H1 (cell line): Measurements from ENCODE around the gene DCTN5. TPM values are rescaled to one million over a fixed set of nuclear protein-coding genes. Genes with fewer than 3 reads are reported as not detected.

Experiments used
- CTCF ChIA-PET: fragments of 300-600 bp; sonication (Branson Sonifier 250); formaldehyde crosslinking; loops from one replicate; lab custom pipeline; 2021; ENCODE audit not compliant: partially characterized antibody; lab: Charles Lee
- POLR2A ChIA-PET: fragments of 300-600 bp; sonication (Branson Sonifier 250); formaldehyde crosslinking; loops from one replicate; lab custom pipeline; 2021; ENCODE audit warnings: inconsistent platforms; ENCODE audit not compliant: partially characterized antibody; lab: Charles Lee
- DNase-seq, 2 experiments: peaks; one replicate each; pipeline versions ENCODE4 v3.0.0 to v3.0.0-alpha.2; 2010 to 2022; ENCODE audit warnings: low spot score in 2 of 2, low read depth in 1 of 2, mixed read lengths in 1 of 2
- FAIRE-seq: peaks from 2 replicates; lab custom pipeline; 2011; peaks lifted over from hg19 to GRCh38; lab: Jason Lieb, UNC
- H2AFZ ChIP-seq: 2 replicates; pipeline ENCODE4 v1.8.1; 2012; ENCODE audit warnings: low read length, inconsistent platforms
- H2AK5ac ChIP-seq: 2 replicates; pipeline ENCODE4 v1.6.1; 2013; ENCODE audit warnings: low read depth, low read length
- H2BK120ac ChIP-seq: replicated peaks from 2 replicates; pipeline ENCODE3; 2013; ENCODE audit warnings: low read depth, low read length, inconsistent platforms
- H2BK12ac ChIP-seq: 2 replicates; pipeline ENCODE4 v1.6.1; 2013; ENCODE audit warnings: low read depth, low read length
- H2BK15ac ChIP-seq: 2 replicates; pipeline ENCODE4 v1.6.1; 2013; ENCODE audit warnings: low read length
- H2BK20ac ChIP-seq: 2 replicates; pipeline ENCODE4 v1.6.1; 2013; ENCODE audit warnings: low read length
- H2BK5ac ChIP-seq: 2 replicates; pipeline ENCODE4 v1.6.1; 2013; ENCODE audit warnings: low read depth, low read length
- H3K14ac ChIP-seq: 2 replicates; pipeline ENCODE4 v1.6.1; 2013; ENCODE audit warnings: inconsistent platforms; ENCODE audit not compliant: insufficient read length
- H3K18ac ChIP-seq: 2 replicates; pipeline ENCODE4 v1.6.1; 2013; ENCODE audit warnings: low read length; ENCODE audit errors: extremely low read depth
- H3K23ac ChIP-seq: 2 replicates; pipeline ENCODE4 v1.6.1; 2013; ENCODE audit warnings: inconsistent platforms; ENCODE audit not compliant: insufficient read length
- H3K23me2 ChIP-seq: 2 replicates; pipeline ENCODE4 v1.6.1; 2013; ENCODE audit warnings: low read depth, low read length
- H3K27ac ChIP-seq: 2 replicates; pipeline ENCODE4 v1.6.1; 2011; ENCODE audit warnings: low read depth, low read length, inconsistent platforms
- H3K27me3 ChIP-seq, 4 experiments: replicated peaks in 1 of 4; 1 replicate in 1 of 4; 2 replicates in 3 of 4; pipeline versions ENCODE4 v1.6.1 to v1.8.1; 2011 to 2013; ENCODE audit warnings: low read length in 3 of 4, mild to moderate bottlenecking in 3 of 4, inconsistent platforms in 2 of 4, mixed read lengths in 2 of 4, moderate library complexity in 1 of 4; ENCODE audit not compliant: control insufficient read depth in 3 of 4, insufficient read depth in 3 of 4; ENCODE audit errors: extremely low read depth in 1 of 4
- H3K36me3 ChIP-seq, 4 experiments: 2 replicates each; pipeline versions ENCODE4 v1.6.1 to v1.8.1; 2011 to 2013; ENCODE audit warnings: mild to moderate bottlenecking in 4 of 4, low read length in 3 of 4, moderate library complexity in 2 of 4, control low read depth in 1 of 4, inconsistent platforms in 1 of 4; ENCODE audit not compliant: insufficient read depth in 4 of 4, control insufficient read depth in 2 of 4
- H3K4ac ChIP-seq: replicated peaks from 2 replicates; pipeline ENCODE3; 2013; ENCODE audit warnings: low read length, low read depth, mixed read lengths, inconsistent platforms; ENCODE audit not compliant: insufficient read length
- H3K4me1 ChIP-seq, 4 experiments: replicated peaks in 1 of 4; 1 replicate in 1 of 4; 2 replicates in 3 of 4; pipeline versions ENCODE4 v1.6.1 to v1.8.1; 2011 to 2013; ENCODE audit warnings: low read length in 3 of 4, inconsistent platforms in 2 of 4, mixed read lengths in 1 of 4; ENCODE audit not compliant: insufficient read depth in 4 of 4, control insufficient read depth in 3 of 4
- H3K4me2 ChIP-seq, 2 experiments: 2 replicates each; pipeline versions ENCODE4 v1.6.1 to v1.8.1; 2011 to 2013; ENCODE audit warnings: low read depth in 2 of 2, low read length in 2 of 2, control low read depth in 1 of 2, inconsistent platforms in 1 of 2, mild to moderate bottlenecking in 1 of 2; ENCODE audit not compliant: insufficient read depth in 1 of 2
- H3K4me3 ChIP-seq, 4 experiments: fragments of 200-600, 300-600 bp in 1 of 4; sonication (generic), shearing (Covaris generic), sonication (Bioruptor Twin) in 1 of 4; 2 replicates each; pipeline versions ENCODE4 v1.5.1 to v1.8.1; 2011 to 2016; ENCODE audit warnings: low read length in 4 of 4, low read depth in 3 of 4, control low read depth in 2 of 4, inconsistent platforms in 2 of 4, mild to moderate bottlenecking in 2 of 4, mixed read lengths in 1 of 4, moderate library complexity in 1 of 4; ENCODE audit not compliant: insufficient read depth in 2 of 4; ENCODE audit errors: extremely low read depth in 1 of 4
- H3K56ac ChIP-seq: replicated peaks from 2 replicates; pipeline ENCODE3; 2013; ENCODE audit warnings: low read depth, mild to moderate bottlenecking, mixed read lengths, low read length, inconsistent platforms; ENCODE audit not compliant: insufficient read length
- H3K79me1 ChIP-seq: 2 replicates; pipeline ENCODE4 v1.6.1; 2013; ENCODE audit warnings: low read depth, low read length, control low read depth
- H3K79me2 ChIP-seq, 2 experiments: 2 replicates each; pipeline versions ENCODE4 v1.6.1 to v1.8.1; 2012 to 2013; ENCODE audit warnings: low read length in 2 of 2, mild to moderate bottlenecking in 2 of 2, inconsistent platforms in 1 of 2; ENCODE audit not compliant: insufficient read depth in 2 of 2, control insufficient read depth in 1 of 2
- H3K9ac ChIP-seq, 4 experiments: replicated peaks in 1 of 4; 1 replicate in 1 of 4; 2 replicates in 3 of 4; pipeline versions ENCODE4 v1.6.1 to v1.8.1; 2011 to 2013; ENCODE audit warnings: low read depth in 3 of 4, low read length in 3 of 4, control low read depth in 2 of 4, mild to moderate bottlenecking in 2 of 4, moderate library complexity in 2 of 4, inconsistent platforms in 1 of 4; ENCODE audit errors: extremely low read depth in 1 of 4
- H3K9me3 ChIP-seq, 2 experiments: 2 replicates each; pipeline versions ENCODE4 v1.6.1 to v1.8.1; 2012 to 2013; ENCODE audit warnings: mild to moderate bottlenecking in 2 of 2, moderate library complexity in 2 of 2, control low read depth in 1 of 2, inconsistent platforms in 1 of 2, low read depth in 1 of 2, low read length in 1 of 2, mixed read lengths in 1 of 2; ENCODE audit not compliant: insufficient read depth in 2 of 2
- H4K20me1 ChIP-seq, 2 experiments: replicated peaks in 1 of 2; 2 replicates each; pipeline versions ENCODE3 to v1.8.1; 2011 to 2013; ENCODE audit warnings: inconsistent platforms in 2 of 2, low read length in 2 of 2, mild to moderate bottlenecking in 1 of 2; ENCODE audit not compliant: insufficient read depth in 2 of 2, control insufficient read depth in 1 of 2
- H4K5ac ChIP-seq: 2 replicates; pipeline ENCODE4 v1.6.1; 2013; ENCODE audit warnings: low read length, low read depth, mixed read lengths, inconsistent platforms; ENCODE audit not compliant: insufficient read length
- H4K8ac ChIP-seq: 2 replicates; pipeline ENCODE4 v1.8.0; 2013; ENCODE audit warnings: mild to moderate bottlenecking, moderate library complexity, low read length, inconsistent platforms; ENCODE audit not compliant: insufficient read depth; ENCODE audit errors: extremely low read depth
- H4K91ac ChIP-seq: replicated peaks from 2 replicates; pipeline ENCODE3; 2013; ENCODE audit warnings: low read length, mixed read lengths, inconsistent platforms; ENCODE audit not compliant: insufficient read length
- CHD2 ChIP-seq: IDR thresholded peaks from 2 replicates; pipeline ENCODE4 v1.6.1; 2012; ENCODE audit warnings: low read length, improper control_type of control experiment
- KDM4A ChIP-seq: IDR thresholded peaks from one replicate; pipeline ENCODE4 v1.7.1; 2012; ENCODE audit warnings: low read depth, mild to moderate bottlenecking, moderate library complexity, low read length, inconsistent platforms; ENCODE audit not compliant: severe bottlenecking
- SAP30 ChIP-seq: fragments of 300-600 bp; sonication (generic); IDR thresholded peaks from 2 replicates; pipeline ENCODE4 v1.7.1; 2012; ENCODE audit warnings: low read length, moderate library complexity, mild to moderate bottlenecking, inconsistent platforms; ENCODE audit not compliant: insufficient read depth, insufficient replicate concordance
- SIRT6 ChIP-seq: IDR thresholded peaks from one replicate; pipeline ENCODE4 v1.7.1; 2012; ENCODE audit warnings: low read length, inconsistent platforms
- TAF1 ChIP-seq: IDR thresholded peaks from 2 replicates; pipeline ENCODE4 v1.6.1; 2011; ENCODE audit warnings: mild to moderate bottlenecking, low read depth, low read length
- TAF7 ChIP-seq: optimal IDR thresholded peaks from 2 replicates; pipeline ENCODE3; 2011; ENCODE audit warnings: low read depth, mild to moderate bottlenecking, inconsistent platforms, low read length, moderate library complexity, borderline replicate concordance
- WGBS, 2 experiments: shearing (Covaris generic) in 1 of 2; methylation state at CpG; one replicate each; pipeline versions ENCODE4 v1.1.6 to v1.1.7; 2013 to 2015; ENCODE audit warnings: low lambda C conversion rate in 2 of 2, mixed read lengths in 2 of 2, inconsistent platforms in 1 of 2, low coverage in 1 of 2, missing lambda C conversion rate in 1 of 2; ENCODE audit not compliant: insufficient replicate concordance in 2 of 2, insufficient coverage in 1 of 2, insufficient read length in 1 of 2; ENCODE audit errors: extremely low coverage in 1 of 2, missing lambda C conversion rate in 1 of 2; 5-methylcytosine and 5-hydroxymethylcytosine counted together
- polyA plus RNA-seq, 7 experiments: library from polyadenylated mRNA; depleted of rRNA in 3 of 7; stranded (reverse) in 5 of 7; unstranded in 2 of 7; fragments of >200 nt in 5 of 7; fragments of 200-250 nt in 2 of 7; gene quantifications; 1 replicate in 5 of 7; 2 replicates in 1 of 7; 4 replicates in 1 of 7; pipeline versions ENCODE4 v1.2.1 to v1.2.3, GENCODE V29; 2011 to 2013; ENCODE audit warnings: missing spikeins in 2 of 7, mixed read lengths in 2 of 7
- total RNA-seq: library from RNA; stranded (reverse); fragmentation: NEBNext Ultra II Directional; extraction: Animal tissue kit (Norgen Biotek cat#: 25700); gene quantifications from 2 replicates; pipeline ENCODE4 v1.2.1, GENCODE V29; 2021

The DCTN5 gene
- total and polyA plus RNA-seq, 2 of the 8 experiments (the other 6 are each of a cell fraction or from before 2014, with no cell fraction given), result 36.0 to 74.0 TPM

- DNase-seq (no peak), FAIRE-seq (no peak)
- peaks cover 11 to 24% (median 19%) of the 10 kb centered on the region in 4 experiments for H3K36me3 ChIP-seq
- H2AFZ ChIP-seq, result peak overlapping the region; percentile 90
- H4K5ac ChIP-seq, result no peak overlapping the region
- peak overlapping the region; percentile 19 for H3K18ac ChIP-seq
- 96% methylated on average over 4 of the region's 4 CpGs; no CpG with 5 or more reads in 1 of the 2 experiments for WGBS, 2 experiments
- peaks cover 7% of the 10 kb centered on the region; the same call in 1 of the 2 replicates for H3K23me2 ChIP-seq
- H3K4me3 ChIP-seq, result peak overlapping the region; percentile 15 to 59 (median 51); a peak in 7 of 8 replicates
- no peaks in the 10 kb centered on the region for H3K79me1 ChIP-seq
- POLR2A ChIA-PET, result interaction anchor here (0.6 to 12.9 kb wide), 10 partner anchors 13 to 336 kb away, joined by 3 to 230 read pairs (median 3); partner anchors contain the start of gene PLK1
- H3K56ac ChIP-seq, result no peak overlapping the region
- TF ChIP-seq TAF1 (no peak), CHD2 (no peak), TAF7 (no peak), SIRT6 (no peak), SAP30 (no peak), KDM4A (no peak)
- no peak overlapping the region for H2BK20ac ChIP-seq
- peaks cover 2 to 7% of the 10 kb centered on the region in 2 experiments for H4K20me1 ChIP-seq
- H3K4me1 ChIP-seq, result peaks cover 0 to 5% (median 4%) of the 10 kb centered on the region in 4 experiments; a peak in 5 of 7 replicates
- peak overlapping the region; percentile 33 for H3K4ac ChIP-seq
- H3K23ac ChIP-seq, result no peak overlapping the region
- peak overlapping the region; percentile 49 to 69 for H3K4me2 ChIP-seq
- no peak overlapping the region for H2AK5ac ChIP-seq
- H3K79me2 ChIP-seq, result no peaks in the 10 kb centered on the region
- CTCF ChIA-PET, result interaction anchor here (0.7 to 5.1 kb wide), 8 partner anchors 10 to 92 kb away, joined by 3 to 43 read pairs (median 3); partner anchors contain the start of genes ERN2 and PLK1
- no peak overlapping the region for H4K8ac ChIP-seq
- H2BK12ac ChIP-seq, result 0 out of 2 replicates have a peak overlapping the region, but pooled peaks have one; percentile 0
- no peaks in the 10 kb centered on the region for H3K9me3 ChIP-seq
- no peak overlapping the region for H2BK120ac ChIP-seq
- H4K91ac ChIP-seq, result no peak overlapping the region
- H2BK15ac ChIP-seq, result no peak overlapping the region
- H3K9ac ChIP-seq, result no peak overlapping the region; a peak in 1 of 7 replicates
- H3K27me3 ChIP-seq, result no peaks in the 10 kb centered on the region
- no peak overlapping the region for H3K14ac ChIP-seq
- H3K27ac ChIP-seq, result no peak overlapping the region
- no peak overlapping the region for H2BK5ac ChIP-seq
Observed at GRCh38 chr16:23694265-23694643, 53.0 kb downstream of the DCTN5 start.
